MM.1S (cell line): ENCODE results near the gene AJM1.
A peak's percentile ranks its signal among the peaks of the same experiment; 100 is the strongest.
"Not testable (repeated sequence)": the region's sequence is repeated elsewhere in the genome, so short reads cannot be mapped to it uniquely, and the experiment has no call there.

Experiments used
- DNase-seq: peaks from one replicate; pipeline ENCODE4 v3.0.0-alpha.2; 2015
- H2AFZ ChIP-seq: fragments of 300-600 bp; sonication (generic); 2 replicates; pipeline ENCODE4 v1.6.0; 2016; ENCODE audit warnings: antibody characterized with exemption, low read length
- H3F3A ChIP-seq: fragments of 300-600 bp; sonication (generic); 2 replicates; pipeline ENCODE4 v1.6.1; 2016; ENCODE audit warnings: mild to moderate bottlenecking, antibody characterized with exemption, low read length, moderate library complexity, mixed read lengths; ENCODE audit not compliant: insufficient read depth
- H3K27ac ChIP-seq: fragments of 300-600 bp; sonication (generic); 2 replicates; pipeline ENCODE4 v1.5.1; 2016; ENCODE audit warnings: mild to moderate bottlenecking, low read length
- H3K27me3 ChIP-seq: fragments of 300-600 bp; sonication (generic); replicated peaks from 2 replicates; pipeline ENCODE4 v1.6.0; 2016; ENCODE audit warnings: low read length; ENCODE audit not compliant: insufficient read depth
- H3K36me3 ChIP-seq: fragments of 300-600 bp; sonication (generic); replicated peaks from 2 replicates; pipeline ENCODE4 v1.6.1; 2016; ENCODE audit warnings: mild to moderate bottlenecking, low read length, mixed read lengths; ENCODE audit not compliant: insufficient read depth
- H3K4me1 ChIP-seq: fragments of 300-600 bp; sonication (generic); 2 replicates; pipeline ENCODE4 v1.6.1; 2016; ENCODE audit warnings: low read length, mixed read lengths
- H3K4me2 ChIP-seq: fragments of 300-600 bp; sonication (generic); 2 replicates; pipeline ENCODE4 v1.6.0; 2016; ENCODE audit warnings: low read depth, low read length
- H3K4me3 ChIP-seq: fragments of 300-600 bp; sonication (generic); 2 replicates; pipeline ENCODE4 v1.5.1; 2016; ENCODE audit warnings: low read length, mixed read lengths
- H3K79me2 ChIP-seq: fragments of 300-600 bp; sonication (generic); 2 replicates; pipeline ENCODE4 v1.6.1; 2016; ENCODE audit warnings: mixed run types, low read length, mixed read lengths
- H3K9ac ChIP-seq: fragments of 300-600 bp; sonication (generic); 2 replicates; pipeline ENCODE4 v1.6.1; 2016; ENCODE audit warnings: low read length, mixed read lengths
- H3K9me2 ChIP-seq: fragments of 300-600 bp; sonication (generic); replicated peaks from 2 replicates; pipeline ENCODE4 v1.6.1; 2016; ENCODE audit warnings: mild to moderate bottlenecking, low read length, mixed read lengths; ENCODE audit not compliant: insufficient read depth
- H3K9me3 ChIP-seq: fragments of 300-600 bp; sonication (generic); replicated peaks from 2 replicates; pipeline ENCODE4 v1.6.1; 2016; ENCODE audit warnings: mild to moderate bottlenecking, low read length, mixed read lengths; ENCODE audit not compliant: insufficient read depth
- H4K20me1 ChIP-seq: fragments of 300-600 bp; sonication (generic); 2 replicates; pipeline ENCODE4 v1.6.1; 2016; ENCODE audit warnings: mild to moderate bottlenecking, low read length, moderate library complexity, mixed read lengths; ENCODE audit not compliant: insufficient read depth
- CTCF ChIP-seq: fragments of 300-600 bp; sonication (generic); IDR thresholded peaks from 2 replicates; pipeline ENCODE4 v1.5.1; 2016; ENCODE audit warnings: antibody characterized with exemption, low read length, mixed read lengths
- EZH2 ChIP-seq: fragments of 300-600 bp; sonication (generic); optimal IDR thresholded peaks from 2 replicates; pipeline ENCODE3; 2017; ENCODE audit warnings: low read depth, mild to moderate bottlenecking, antibody characterized with exemption, low read length, mixed read lengths
- EZH2phosphoT487 ChIP-seq: fragments of 300-600 bp; sonication (generic); IDR thresholded peaks from 2 replicates; pipeline ENCODE4 v1.6.1; 2018; ENCODE audit warnings: antibody characterized with exemption, low read length

Gene AJM1

GRCh38 chr9:136795000-136795348, 47.3 kb upstream of the AJM1 start:
- no peak for TF ChIP-seq CTCF
- TF ChIP-seq EZH2phosphoT487, result no peak
- no peak for TF ChIP-seq EZH2
- Histone ChIP-seq H3K36me3 (no peaks in the 10 kb centered on the region), H3K4me3 (no peak overlapping the region), H4K20me1 (no peaks in the 10 kb centered on the region), H3K27me3 (no peaks in the 10 kb centered on the region; the same call in 1 of the 2 replicates), H3K79me2 (peaks cover 18% of the 10 kb centered on the region), H3K9me3 (no peaks in the 10 kb centered on the region), H3K27ac (no peak overlapping the region), H3K4me1 (peaks cover 27% of the 10 kb centered on the region), H2AFZ (no peak overlapping the region), H3K4me2 (no peak overlapping the region), H3K9me2 (no peaks in the 10 kb centered on the region), H3F3A (peaks cover 11% of the 10 kb centered on the region; the same call in 1 of the 2 replicates), H3K9ac (no peak overlapping the region)
- DNase-seq, result no peak

GRCh38 chr9:136796238-136796774, 46.0 kb upstream of the AJM1 start, which contains the start of gene CCDC183:
Gene CCDC183, plus strand, starts transcription at chr9:136796338. Its CDS starts 60 bp downstream, at chr9:136796398.
- H3F3A ChIP-seq, result peaks cover 18% of the 10 kb centered on the region
- no peak for TF ChIP-seq EZH2phosphoT487
- no peak for TF ChIP-seq CTCF
- TF ChIP-seq EZH2, result no peak
- no peak within 1 kb of the TSS for H2AFZ ChIP-seq
- no peaks in the 10 kb centered on the region for H4K20me1 ChIP-seq
- H3K36me3 ChIP-seq, result no peaks in the 10 kb centered on the region
- DNase-seq, result no peak
- peaks cover 18% of the 10 kb centered on the region for H3K79me2 ChIP-seq
- peaks cover 24% of the 10 kb centered on the region for H3K4me1 ChIP-seq
- no peak within 1 kb of the TSS for H3K9ac ChIP-seq
- H3K9me2 ChIP-seq, result no peaks in the 10 kb centered on the region
- H3K9me3 ChIP-seq, result no peaks in the 10 kb centered on the region
- H3K4me3 ChIP-seq, result no peak within 1 kb of the TSS
- H3K27ac ChIP-seq, result peak within 1 kb of the TSS; percentile 29; the same call in 1 of the 2 replicates
- H3K4me2 ChIP-seq, result peak within 1 kb of the TSS; percentile 9; the same call in 1 of the 2 replicates
- no peaks in the 10 kb centered on the region; the same call in 1 of the 2 replicates for H3K27me3 ChIP-seq

- Histone ChIP-seq H3F3A (peaks cover 22% of the 10 kb centered on the region), H3K79me2 (peaks cover 16% of the 10 kb centered on the region), H3K4me1 (peaks cover 23% of the 10 kb centered on the region)
- not testable (repeated sequence) for H3K9ac ChIP-seq, H3K9me2 ChIP-seq, H3K9me3 ChIP-seq, H3K4me3 ChIP-seq, H3K36me3 ChIP-seq, DNase-seq, H4K20me1 ChIP-seq, H3K27me3 ChIP-seq, H3K27ac ChIP-seq, H2AFZ ChIP-seq, H3K4me2 ChIP-seq
Observed at GRCh38 chr9:136796775-136797347, 45.4 kb upstream of the AJM1 start.

GRCh38 chr9:136798708-136799078, 43.6 kb upstream of the AJM1 start:
- H3K9me3 ChIP-seq, result no peaks in the 10 kb centered on the region
- H3K79me2 ChIP-seq, result no peaks in the 10 kb centered on the region
- DNase-seq, result no peak
- no peak overlapping the region for H3K27ac ChIP-seq
- no peak overlapping the region for H3K4me2 ChIP-seq
- no peak overlapping the region for H3K4me3 ChIP-seq
- H3F3A ChIP-seq, result peaks cover 18% of the 10 kb centered on the region
- H4K20me1 ChIP-seq, result no peaks in the 10 kb centered on the region
- TF ChIP-seq EZH2phosphoT487, result no peak
- TF ChIP-seq EZH2, result no peak
- TF ChIP-seq CTCF, result no peak
- H3K36me3 ChIP-seq, result no peaks in the 10 kb centered on the region
- no peak overlapping the region for H2AFZ ChIP-seq
- H3K27me3 ChIP-seq, result no peaks in the 10 kb centered on the region; the same call in 1 of the 2 replicates
- H3K9me2 ChIP-seq, result no peaks in the 10 kb centered on the region
- H3K9ac ChIP-seq, result no peak overlapping the region
- H3K4me1 ChIP-seq, result peaks cover 16% of the 10 kb centered on the region
